ENCODE measurements around the gene KCNG3.

GRCh38 chr2:42495611-42496010, 1.8 kb upstream of the KCNG3 start:
- TF ChIP-seq ZNF274 (IDR thresholded peaks at IDR 0.05; ENCODE audit: low read depth, low read length), result no peak
- TF ChIP-seq YY1 (IDR thresholded peaks at IDR 0.05; ENCODE audit: insufficient read depth, insufficient read length), result no peak
